Activated CD4-positive, alpha-beta T cell treated with anti-CD3 and anti-CD28 coated beads, Interleukin-2, amount 50 U/mL, for 24 hours (primary cell): ENCODE measurements around the gene CCDC198.

Source experiments
- DNase-seq, 2 donors: peaks; one replicate each; pipeline ENCODE4 v3.0.0-alpha.2; 2020; ENCODE audit warnings: low read depth in 1 of 2, low spot score in 1 of 2

Gene CCDC198, protein sequence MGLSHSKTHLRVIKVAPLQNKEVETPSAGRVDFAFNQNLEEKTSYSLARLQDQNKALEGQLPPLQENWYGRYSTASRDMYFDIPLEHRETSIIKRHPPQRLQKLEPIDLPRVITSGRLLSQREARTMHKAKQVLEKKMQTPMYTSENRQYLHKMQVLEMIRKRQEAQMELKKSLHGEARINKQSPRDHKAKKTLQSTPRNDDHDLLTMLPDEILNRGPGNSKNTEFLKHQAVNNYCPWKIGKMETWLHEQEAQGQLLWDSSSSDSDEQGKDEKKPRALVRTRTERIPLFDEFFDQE

DNA sequence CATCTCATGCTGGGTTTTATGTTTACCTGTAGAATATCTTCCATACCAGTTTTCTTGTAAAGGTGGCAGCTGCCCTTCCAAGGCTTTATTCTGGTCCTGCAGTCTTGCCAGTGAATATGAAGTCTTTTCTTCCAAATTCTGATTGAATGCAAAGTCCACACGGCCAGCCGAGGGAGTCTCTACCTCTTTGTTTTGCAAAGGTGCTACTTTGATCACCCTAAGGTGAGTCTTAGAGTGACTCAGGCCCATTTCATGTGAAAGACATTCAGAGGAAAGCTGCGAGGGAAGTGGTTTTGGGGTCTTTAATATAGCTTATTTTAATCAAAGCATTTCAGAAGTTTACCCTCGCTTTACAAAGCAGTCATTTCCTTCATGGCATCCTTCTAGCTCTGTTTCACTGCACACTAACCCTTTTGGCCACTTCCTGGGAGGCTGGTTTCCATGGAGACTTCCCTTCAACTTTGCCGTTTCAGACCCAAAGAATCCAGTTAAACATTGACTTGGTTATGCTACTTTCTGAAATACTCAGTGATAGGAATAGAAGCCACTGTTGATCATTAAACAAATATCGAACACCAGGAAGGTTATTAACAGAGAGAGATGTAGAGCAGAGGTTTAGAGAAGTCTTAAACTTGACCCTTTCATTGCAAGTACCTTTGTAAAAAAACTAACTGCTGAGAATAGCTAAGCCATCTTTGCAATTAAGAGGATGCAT lies at the start of gene CCDC198:
Gene CCDC198 (minus strand): TSS at position 391 of the 715 bp plus-strand sequence. CDS start 142 bp downstream, at position 249.
- DNase-seq, result no peak

DNA sequence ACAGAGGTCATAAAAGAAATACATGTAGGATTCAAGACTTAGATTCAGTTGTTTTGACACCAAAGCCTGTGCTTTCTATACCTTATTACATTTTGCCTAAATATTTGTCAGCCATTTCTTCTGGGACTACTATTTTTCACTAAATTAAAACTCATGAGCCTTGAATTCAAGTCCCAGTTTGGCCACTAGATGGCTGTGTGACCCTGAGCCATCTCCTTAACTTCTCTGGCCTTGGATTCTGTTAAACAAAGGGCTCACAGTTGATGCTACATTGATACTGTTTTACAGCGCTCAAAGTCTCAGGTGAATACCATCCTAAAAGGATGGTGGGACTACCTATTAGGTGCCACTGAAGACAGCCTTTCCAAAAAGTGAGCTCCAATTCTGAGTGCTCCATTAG lies 39.6 kb upstream of the CCDC198 start:
- DNase-seq, result no peak

DNA sequence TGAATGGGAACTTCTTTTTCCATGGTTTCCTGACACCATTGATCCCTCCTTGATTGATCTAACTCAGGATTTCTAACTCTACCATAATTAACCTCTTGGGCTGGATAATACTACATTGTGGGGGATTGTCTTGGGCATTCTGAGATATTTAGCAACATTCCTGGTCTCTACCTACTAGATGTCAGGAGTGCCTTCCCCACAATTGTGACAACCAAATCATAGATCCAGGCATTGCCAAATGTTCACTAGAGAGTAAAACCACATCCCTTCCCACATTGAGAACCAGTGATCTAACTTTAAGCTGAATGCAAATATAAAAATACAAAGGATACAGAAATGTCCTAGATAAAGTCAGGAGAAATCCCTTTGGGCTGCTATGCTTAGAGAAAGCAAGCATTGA lies 36.9 kb upstream of the CCDC198 start:
- no peak for DNase-seq

DNA sequence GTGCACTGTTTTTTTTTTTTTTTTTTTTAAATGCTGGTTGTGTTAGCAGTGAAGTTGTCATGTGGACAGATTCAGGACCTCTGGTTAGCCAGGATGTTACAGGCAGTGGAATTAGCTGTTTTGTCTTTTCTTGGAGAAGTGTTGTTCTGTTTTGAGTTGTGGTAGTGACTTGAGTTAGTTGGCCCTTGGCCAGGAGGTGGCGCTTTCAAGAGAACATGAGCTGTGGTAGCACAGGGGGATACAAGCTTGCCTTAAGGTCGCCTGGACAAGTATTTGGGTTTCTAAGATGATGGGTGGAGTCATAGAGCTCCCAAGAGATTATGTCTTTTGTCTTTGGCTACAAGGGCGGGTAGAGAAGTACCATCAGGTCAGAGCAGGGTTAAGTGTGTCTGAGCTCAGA lies 33.3 kb upstream of the CCDC198 start:
- DNase-seq, result no peak

DNA sequence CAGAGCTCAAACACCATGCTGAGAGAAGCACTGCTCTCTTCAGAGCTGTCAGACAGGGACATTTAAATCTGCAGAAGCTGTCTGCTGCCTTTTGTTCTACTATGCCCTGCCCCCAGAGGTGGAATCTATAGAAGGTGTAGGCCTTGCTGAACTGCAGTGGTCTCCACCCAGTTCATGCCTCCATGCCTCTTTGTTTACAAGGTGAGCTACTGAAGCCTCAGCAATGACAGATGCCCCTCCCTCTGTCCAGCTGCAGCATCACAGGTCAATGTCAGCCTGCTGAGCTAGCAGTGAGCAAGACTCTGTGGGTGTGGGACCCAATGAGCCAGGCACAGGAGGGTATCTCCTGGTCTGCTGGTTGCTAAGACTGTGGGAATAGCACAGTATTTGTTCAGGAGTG lies 25.4 kb upstream of the CCDC198 start:
- DNase-seq, result no peak

DNA sequence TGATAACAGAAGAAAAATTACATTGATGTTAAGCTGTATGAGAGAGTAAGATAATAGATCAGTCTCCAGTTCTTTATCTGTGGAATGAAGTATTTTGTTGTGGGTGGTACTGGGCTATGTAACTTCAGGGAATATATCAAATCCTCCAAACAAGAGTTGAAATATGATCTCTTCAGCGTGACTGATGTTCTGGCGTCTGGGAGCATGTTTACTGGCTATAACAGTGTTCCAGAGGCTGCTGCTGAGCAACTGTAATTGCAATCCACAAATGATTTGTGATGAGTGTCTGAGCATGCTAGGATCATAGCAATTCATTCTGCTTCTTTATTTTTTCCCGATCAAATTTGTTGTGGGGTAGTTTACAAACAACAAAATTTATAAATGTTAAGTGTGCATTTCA lies 18.6 kb upstream of the CCDC198 start:
- DNase-seq, result no peak

DNA sequence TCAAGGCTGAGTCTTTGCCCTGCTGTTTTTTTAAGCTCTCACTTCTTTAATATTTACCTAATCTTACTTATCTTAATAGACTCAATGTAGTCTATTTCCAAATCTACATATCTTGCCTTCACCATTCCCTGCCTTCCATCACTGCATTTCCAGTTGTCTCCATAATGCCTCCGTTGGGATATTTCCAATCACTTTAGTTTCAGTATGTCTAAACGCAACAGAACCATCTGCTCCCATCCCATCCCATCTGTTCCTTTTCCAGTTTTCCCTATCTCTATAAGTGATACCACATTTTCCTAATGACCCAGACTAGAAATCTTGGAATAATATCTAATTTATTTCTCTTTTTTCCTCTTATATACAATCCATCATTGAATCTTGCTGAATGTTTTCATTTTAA lies 15.1 kb upstream of the CCDC198 start:
- DNase-seq, result no peak

DNA sequence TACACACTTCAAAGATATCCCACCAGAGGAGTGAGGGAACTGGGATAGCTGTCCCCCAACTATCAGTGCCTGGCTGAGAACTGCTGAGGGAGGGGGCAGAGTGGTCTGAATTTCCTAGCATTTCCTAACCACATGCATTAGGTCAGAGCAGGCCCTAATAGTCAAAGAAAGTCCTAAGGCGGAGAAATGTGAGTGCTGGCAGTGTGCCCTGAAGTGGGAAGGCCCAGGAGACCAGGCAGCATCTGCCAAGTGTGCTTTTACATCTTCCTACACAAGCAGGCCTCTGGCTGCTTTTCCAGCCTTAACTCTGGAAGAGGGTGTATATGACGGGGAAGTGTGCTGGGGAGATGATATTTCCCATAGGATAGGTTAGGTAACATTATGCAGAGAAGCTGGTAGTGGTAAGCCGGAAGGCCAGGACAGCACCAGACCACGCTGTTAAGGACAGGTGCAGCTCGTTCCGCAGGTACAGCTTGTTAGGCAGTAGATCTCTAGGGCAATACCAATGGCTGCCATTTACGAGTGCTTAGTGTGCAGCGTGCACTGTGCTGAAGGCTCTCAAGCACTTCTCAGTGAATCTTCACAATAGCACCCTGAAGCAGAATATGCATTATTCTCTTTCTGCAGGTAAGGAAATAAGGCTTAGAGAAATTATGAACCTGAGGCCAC lies 9.1 kb upstream of the CCDC198 start:
- no peak for DNase-seq

DNA sequence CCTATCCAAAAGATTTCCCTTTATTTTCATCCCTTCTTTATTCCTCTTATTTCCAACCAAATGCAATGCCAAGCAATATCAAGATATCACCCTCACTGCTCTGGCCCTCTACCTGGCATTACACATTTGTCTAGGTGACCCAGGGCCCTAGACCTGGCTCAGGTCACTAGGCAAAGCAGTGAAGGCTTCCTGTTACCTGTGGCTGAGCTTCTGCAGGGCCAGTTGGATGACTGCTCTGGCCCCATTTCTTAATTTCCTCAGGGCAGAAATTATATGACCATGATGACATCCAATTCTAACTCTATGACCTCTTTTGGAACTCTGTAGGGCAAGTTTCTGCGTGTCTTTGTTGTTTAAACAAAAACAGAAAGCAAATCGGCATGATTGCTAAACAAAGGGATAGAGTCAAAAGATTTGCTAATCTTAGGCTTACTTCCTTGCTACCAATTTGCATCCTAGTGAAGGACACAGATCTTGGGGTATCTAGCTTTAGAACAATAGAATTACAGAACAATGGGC lies 7.4 kb upstream of the CCDC198 start:
- DNase-seq, result no peak

DNA sequence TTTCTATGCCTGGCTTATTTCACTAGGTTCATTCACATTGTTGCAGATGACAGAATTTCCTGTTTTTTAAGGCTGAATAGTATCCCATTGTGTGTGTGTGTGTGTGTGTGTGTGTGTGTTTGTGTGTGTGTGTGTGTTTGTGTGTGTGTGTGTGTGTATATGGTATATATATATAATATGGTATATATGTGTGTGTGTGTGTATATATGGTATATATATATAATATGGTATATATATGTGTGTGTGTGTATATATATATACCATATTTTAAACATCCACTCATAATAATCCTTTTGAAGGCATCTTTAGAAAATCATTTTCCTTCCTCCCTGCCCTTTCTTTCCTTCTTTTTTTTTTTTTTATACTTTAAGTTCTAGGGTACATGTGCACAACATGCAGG lies 5.0 kb upstream of the CCDC198 start:
- no peak for DNase-seq

DNA sequence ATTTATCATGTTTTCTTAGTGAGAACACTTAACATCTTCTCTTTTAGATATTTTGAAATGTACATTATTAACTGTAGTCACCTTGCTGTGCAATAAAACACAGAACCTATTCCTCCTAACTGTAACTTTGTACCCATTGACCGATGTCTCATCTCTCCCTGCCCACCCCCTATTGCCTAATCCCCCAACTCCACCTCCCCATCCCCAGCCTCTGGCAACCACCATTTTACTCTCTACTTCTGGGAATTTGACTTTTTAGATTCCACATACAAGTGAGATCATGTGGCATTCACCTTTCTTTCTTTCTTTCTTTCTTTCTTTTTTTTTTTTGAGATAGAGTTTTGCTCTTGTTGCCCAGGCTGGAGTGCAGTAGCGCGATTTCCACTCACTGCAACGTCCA lies 4.4 kb upstream of the CCDC198 start:
- no peak for DNase-seq

DNA sequence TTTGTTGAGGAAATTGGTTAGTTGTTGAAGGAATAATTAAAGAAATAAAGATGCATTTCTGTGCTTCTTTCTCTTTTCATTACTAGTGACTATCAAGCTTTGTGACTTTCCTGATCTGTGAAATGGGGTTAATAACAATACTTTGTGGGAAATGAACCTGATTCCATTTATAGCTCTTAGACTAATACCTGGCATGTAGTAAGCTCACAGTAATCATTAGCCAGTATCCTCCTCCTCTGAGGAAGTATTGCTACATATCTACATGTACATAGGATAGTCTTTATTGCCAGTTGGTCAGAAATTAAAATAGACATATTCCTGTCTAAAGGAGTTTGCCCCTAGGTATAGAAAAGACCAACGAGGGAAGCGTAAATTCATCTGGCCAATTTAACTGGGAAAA lies 1.8 kb upstream of the CCDC198 start:
- no peak for DNase-seq

DNA sequence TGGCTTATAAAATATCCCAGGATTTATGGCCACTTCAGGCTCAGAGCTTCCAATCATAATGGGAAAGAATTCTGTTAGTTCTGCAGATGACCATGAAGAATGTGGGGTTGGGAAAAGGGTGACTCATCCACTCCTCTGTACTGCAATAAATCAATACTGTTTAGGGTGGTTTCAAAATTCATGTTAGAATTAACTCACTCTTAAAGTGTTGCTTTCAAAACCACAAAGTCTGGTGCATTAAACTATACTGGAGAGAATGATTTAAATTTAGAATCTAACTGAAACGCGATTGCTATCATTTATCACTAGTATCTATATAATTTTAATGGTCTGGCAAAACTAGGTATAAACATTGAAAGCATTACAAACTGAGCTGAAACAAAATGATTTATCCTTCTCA lies 798 bp downstream of the CCDC198 start:
- no peak for DNase-seq

DNA sequence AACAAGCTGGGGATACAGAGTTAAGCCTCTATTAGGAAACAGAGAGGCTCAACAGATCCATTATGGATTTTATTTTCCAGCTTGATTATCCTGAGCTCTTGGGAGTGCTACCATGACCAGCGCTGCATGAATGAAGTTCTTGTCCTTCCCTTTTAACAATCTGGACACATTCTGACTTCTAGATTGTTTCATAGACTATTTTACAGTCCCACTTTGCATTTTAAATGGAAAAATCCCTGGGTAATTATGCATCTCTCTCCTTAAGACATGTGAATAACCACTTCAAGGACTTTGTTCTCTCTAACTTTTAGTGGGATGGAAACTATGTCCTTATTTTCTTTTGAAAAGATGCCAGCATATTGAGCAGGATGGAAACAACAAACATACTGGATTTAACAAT lies 2.0 kb downstream of the CCDC198 start:
- DNase-seq, result no peak

DNA sequence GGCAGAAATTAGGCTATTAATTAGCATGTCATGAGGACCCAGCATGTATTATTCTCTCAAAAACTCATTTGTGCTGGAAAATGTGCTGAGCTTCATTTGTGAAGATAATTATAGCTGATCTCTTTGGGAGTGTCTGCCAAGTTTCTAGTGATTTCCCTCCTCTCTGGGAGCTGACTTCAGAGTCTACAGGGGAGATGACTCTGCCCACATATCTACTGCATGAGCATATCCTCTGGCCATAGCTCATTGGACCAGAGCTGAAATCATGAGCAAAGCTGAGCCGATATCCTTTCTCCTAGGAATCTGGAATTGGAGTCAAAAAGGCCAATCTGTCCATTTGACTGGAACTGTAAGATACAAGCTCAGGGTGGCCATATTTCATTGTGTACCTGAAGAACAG lies 5.9 kb downstream of the CCDC198 start:
- no peak for DNase-seq

DNA sequence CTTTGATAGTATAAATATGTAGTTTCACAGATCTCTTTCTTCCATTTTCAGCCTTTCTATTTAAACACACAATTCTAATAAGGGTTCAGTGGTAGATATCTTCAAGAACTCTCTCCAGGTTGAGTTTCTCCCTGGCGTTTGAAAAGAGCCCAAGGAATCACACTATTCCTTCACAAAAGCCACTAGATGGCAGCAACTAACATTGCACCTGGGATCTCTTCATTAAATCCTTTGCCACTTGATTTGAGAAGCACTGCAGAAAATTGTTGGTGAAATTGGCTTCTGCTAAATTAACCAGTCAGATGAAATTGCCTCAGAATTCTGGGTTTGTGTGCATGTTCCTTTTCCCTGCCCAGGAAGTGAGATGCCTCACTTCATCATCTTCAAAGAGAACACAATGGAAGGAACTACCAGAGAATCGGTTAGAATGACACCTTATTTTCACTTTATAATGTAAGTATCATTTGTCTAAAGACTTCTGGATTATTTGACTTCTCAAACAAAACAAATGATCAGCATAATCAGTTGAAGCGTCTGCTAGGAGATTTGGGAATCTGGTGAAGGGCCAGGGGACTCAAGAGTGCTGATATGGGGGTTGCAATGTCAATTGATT lies 6.8 kb downstream of the CCDC198 start:
- no peak for DNase-seq

DNA sequence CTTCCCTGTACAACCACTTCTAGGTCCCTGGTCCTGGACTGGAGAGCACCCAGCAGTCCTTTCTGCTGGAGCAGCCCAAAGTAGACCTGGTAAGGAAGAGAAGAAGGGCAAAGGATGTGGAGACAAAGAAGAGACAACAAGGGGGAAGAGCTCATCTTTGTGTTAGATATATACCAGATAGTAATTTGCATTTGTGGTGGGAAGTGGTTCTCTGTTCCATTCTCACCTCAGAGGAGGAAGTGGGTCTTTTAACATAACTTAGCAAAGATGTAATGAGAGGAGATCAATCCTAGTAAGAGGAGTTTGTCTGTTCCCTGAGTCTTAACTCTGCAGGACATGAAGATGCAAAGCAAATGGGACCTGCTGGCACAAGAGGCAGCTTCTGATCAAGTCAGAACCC lies 8.0 kb downstream of the CCDC198 start:
- no peak for DNase-seq

DNA sequence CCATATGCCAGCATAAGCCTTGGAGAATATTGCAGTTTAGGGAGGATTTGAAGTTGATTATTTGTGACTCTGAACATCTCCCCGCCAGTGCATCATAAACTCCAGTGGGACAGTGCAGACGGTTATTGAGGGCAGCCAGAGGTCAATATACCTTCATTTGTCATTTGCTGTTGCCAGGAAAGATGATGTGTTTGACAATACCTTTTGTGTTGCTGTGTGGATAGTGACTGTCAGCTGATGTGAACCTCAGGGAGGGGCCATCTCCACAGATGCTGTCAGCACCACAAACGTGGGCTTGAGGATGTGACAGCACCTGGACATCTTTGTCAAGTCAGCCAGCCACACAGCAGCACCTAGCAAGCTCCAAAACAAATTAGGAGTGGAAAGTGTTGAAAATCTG lies 11.5 kb downstream of the CCDC198 start:
- DNase-seq, result no peak

DNA sequence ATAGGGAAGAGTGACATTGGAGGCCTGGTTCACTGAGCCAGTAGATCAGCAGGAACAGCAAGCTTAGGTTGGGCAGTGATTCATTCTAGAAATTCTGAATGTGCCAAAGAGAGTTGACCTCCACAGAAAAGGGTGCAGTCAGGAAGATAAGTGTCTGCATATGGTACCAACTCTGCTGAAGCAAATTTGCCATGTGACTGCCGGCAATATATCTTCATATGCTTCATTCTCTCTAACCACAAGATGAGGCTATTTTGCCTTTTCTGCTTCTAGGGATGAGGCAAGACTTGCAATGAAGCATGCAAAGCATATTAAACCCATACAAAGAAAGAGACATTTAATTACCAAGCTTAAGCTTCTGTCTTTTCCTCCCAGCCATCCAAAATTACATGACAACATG lies 13.6 kb downstream of the CCDC198 start:
- no peak for DNase-seq

DNA sequence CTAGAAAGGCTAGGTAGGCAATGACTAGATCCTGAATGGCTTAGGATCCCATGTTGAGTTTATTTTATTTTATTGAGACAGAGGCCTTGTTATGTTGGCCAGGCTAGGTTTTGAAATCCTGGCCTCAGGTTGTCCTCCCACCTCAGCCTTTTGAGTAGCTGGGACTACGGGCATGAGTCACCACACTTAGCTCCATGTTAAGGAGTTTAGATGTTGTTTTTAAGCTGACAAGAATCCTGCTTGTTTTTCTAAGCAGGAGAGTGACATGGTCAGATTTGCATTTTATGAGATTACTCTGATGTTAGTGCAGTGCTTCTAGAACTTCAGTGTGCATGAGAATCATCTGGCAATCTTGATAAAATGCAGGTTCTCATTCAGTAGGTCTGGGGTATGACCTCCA lies 14.5 kb downstream of the CCDC198 start:
- no peak for DNase-seq

DNA sequence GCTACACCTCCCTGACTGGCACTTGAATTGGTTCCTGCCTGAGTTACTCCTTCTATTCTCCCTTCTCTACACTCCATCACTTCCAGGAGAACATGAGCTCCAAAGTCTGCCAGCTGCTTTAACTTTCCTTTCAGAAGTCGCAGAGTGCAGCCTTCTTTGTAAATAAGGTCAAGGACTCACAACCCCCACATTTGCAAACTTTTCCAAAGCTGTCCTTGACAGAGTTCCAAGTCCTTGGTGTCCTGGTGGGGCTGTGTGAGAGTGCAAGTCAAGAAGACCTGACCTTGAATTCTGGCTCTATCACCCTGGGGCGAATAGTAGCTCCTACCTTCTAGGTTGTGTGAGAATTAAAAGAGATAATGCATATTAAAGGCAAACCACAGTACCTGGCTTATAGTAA lies 15.6 kb downstream of the CCDC198 start:
- DNase-seq, result no peak

DNA sequence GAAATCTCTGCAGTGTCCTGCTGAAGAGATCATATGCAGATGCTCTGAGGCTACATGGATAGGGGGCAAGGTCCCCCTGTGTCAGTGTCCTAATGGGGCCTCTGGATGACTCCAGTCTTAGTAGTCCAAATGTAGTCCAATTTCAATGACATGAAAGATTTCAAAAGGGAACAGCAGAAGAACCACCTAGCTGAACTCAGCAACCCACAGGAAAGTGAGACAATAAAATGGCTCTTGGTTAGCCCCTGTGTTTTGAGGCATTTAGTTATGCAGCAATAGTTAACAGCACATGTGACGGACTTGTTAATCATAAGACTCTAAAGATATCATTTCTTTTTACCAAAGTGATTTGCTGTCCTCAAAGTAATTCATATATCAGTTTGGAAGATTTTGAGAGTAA lies 22.7 kb downstream of the CCDC198 start:
- DNase-seq, result no peak
